ENCODE data around the gene ACY1.
"Not testable (repeated sequence)": the region's sequence is repeated elsewhere in the genome, so short reads cannot be mapped to it uniquely, and the experiment has no call there.

The ACY1 gene

DNA sequence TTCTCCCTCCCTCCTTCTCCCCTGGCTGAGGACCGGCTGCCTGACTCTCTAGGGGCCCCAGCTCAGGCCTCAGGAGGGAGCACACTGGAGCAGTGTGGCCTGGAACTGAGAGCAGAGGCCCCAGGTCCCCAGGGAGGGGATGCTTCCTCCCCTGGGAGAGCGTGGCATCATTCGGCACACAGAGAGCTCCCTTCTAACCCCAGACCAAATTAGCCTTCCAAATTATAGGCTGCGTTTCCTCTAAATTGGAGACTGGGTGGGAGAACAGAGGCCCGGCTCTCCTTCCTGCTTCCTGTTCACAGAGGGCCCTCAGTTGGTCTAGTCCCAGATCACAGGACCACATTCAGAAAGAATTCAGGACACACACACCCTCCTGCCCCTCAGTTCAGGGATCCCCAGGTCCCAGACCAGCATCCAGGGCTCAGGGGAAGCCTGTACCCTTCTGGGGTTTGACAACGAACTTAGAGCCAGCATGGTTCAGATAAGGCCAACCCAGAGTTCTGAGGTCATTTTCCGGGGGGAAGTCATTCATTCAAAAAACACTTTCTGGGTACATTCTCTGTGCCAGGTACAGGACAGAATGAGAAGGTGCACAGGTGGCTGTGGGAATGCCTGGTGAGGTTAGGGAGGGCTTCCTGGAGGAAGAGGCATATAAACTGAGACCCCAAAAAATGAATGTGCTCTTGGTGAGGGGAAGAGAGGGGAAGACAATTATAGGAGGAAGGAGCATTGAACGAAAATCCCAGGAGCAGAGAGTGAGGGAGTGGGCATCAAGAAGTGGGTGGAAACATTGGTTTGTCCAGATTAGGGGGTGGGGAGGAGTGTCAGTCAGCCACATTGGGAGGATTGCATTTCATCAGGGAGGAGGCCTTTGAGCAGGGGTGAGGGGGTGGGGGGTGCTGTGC, 40.8 kb downstream of the ACY1 start:
- no peak for DNase-seq (ENCODE audit: low read depth in 2 of 2, low spot score in 1 of 2)

DNA sequence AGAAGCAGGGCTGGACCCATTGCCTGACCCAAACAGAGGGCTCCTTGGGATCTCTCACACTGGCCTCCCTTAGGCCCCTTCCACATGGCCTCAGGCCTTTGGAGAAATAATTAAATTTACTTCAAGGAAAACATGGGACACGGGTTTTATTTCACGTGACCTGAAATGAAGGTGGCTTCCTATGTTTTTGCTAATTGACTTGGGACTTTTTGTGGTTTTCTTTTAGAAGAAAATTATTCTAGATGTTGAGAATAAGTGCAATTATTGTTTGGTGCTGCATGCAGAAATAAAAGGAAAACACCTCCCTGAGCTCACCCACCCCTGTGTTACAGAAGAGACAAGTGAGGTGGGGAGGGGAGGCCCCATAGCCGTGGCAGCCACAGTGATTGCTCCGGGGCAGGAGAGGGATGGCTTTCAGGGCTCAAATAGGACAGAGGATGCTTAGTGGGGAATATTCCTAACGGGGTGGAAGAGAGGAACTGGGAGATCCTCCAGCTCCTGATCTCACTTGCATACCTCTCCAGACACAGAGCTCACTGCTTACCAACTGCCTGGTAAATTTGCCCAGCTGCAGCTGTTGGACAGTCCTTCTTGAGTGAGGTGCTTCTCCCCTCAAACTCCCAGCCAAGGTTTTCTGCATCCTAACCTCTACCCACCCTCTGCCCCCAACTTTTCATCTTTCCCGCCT, 41.6 kb downstream of the ACY1 start:
- DNase-seq (ENCODE audit: low read depth in 2 of 2, low spot score in 1 of 2) = no peak

DNA sequence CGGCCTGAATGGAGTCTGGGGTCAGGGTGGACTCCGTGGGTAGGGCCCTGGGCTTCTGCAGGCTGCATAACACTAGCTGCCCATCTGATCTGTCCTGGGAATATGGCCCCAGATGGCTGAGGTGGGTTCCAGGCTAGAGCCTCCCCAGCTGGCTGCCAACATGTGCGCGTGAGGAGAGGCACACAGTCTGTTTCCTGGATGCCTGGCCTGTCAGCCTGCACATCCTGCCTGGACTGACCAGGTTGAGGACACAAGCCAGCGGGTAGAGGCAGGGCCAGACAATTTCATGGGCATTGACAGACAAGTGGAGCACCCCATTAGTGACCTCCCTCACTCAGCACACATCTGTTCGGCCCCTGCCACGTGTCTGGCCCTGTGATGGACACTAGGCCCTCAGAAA, 42.1 kb downstream of the ACY1 start:
- no peak for DNase-seq (ENCODE audit: low read depth in 2 of 2, low spot score in 1 of 2)

DNA sequence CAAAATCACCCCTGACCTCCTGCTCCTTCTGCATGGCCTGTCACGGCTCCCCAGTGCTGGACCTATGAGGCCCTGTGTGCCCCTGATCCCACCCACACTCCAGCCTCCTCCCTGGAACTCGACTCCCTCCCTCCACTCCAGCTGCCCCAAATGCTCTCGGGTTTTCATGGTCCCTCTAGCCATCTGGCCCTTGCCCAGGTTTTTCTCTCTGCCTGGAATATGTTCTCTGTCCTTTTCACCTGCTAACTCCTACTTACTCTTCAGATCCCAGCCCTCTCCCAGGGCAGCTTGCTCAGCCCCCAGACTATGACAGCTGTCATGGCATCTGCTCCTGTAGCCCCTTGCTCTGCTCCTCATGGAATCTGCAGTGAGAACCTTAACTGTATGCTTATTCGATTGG, 42.7 kb downstream of the ACY1 start:
- no peak for DNase-seq (ENCODE audit: low read depth in 2 of 2, low spot score in 1 of 2)

DNA sequence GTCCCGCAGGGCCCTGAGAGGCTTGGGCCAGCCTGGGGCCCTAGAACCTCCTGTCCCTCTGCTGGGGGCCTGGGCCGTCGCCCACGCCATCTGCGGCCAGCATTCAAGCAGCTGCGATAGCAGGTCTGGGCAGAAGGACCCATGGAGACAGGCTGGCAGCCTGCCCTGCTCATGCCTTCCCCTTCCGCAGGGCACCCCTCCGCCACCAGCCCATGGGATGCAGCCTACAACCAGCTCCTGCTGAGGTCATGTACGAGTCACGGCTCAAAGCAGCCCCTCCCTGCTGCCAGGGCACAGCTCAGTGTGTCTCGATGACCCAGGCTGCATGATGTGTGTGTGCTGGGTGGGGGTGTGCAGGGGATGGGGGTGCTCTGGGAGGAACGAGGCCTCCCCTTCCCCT, 45.2 kb downstream of the ACY1 start:
- no peak for DNase-seq (ENCODE audit: low read depth in 2 of 2, low spot score in 1 of 2)

DNA sequence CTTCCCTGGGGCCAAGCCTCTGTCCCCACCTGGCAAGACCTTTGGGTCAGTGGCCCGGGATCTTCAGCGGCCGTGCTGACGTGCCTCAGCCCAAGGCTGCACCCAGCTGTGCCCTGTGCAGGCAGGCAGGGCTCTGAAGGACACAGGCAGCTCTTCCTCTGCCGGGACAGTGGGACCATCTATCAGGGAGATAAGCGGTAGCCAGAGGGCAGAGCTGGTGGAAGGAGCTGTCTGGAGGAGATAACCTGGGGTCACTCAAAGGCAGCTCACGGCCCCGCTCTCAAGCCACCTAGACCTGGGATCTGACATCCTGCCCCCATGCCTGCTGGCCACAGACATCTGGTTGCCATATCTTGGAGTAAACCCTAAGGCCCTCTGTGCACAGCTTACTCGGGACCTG, 45.7 kb downstream of the ACY1 start:
- DNase-seq (ENCODE audit: low read depth in 2 of 2, low spot score in 1 of 2) = no peak

DNA sequence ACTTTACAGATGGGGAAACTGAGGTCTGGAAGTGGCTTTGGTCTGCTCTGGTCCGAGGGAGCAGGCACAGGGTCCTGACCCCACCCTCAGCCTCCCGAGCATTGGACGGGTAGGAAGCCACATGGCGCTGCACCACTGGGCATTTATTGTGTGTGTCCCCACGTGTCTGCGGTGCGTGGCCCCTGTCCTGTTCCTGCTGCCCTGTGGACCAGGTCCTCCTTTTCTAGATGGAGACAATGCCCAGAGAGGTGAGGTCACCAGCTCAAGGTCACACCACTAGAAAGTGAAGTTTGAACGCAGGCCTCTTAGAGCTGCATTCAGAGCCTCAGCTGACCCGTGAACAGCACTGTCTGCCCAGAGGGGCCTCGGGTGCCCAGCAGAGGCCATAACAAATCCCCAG, 46.2 kb downstream of the ACY1 start:
- DNase-seq (ENCODE audit: low read depth in 2 of 2, low spot score in 1 of 2) = no peak

DNA sequence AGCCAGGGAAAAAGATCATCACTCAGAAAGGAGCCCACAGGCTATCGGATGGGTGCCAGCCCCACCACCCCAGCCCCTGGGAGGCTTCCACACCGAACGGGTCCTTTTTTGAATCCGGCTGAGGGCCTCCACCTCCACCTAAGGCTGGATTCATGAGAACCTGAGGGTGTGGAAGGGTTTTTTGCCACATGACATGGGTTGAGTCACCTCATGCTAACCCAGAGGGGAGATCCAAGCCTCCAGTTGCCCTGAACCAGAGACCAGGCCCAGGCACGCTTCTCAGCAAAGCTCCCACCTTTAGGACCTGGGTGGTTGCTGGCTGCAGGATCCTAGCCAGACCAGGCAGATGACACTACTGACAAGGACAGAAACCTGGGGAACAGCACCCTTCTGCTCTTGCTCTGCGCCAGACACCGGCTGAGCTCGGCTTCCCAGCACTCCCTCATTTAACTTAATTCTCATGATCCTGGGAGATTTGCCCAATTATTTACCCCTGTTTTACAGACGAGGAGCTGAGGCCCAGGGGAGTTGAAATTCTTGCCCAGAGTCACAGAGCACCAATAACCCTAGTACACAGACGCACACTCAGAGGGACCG, 47.5 kb downstream of the ACY1 start:
- DNase-seq (ENCODE audit: low read depth in 2 of 2, low spot score in 1 of 2) = no peak

DNA sequence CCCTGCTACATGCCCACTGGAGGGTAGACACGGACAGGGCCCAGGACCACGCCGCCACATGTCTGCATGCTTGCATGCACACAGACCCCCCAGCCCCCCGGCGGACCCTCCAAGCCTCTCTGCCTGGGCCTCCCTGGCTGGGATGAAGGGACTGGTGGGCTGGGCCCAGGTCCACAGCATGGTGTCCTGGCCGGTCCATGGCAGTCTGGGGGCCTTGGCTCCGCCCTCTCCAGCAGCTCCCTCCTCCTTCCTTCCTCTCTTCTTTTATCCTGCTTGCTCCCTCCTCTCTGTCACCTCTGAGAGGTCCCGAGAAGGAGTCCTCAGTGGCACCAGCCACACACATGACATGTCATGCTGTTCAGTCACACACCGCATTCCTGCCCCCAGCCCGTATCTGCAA, 48.6 kb downstream of the ACY1 start:
- no peak for DNase-seq (ENCODE audit: low read depth in 2 of 2, low spot score in 1 of 2)

DNA sequence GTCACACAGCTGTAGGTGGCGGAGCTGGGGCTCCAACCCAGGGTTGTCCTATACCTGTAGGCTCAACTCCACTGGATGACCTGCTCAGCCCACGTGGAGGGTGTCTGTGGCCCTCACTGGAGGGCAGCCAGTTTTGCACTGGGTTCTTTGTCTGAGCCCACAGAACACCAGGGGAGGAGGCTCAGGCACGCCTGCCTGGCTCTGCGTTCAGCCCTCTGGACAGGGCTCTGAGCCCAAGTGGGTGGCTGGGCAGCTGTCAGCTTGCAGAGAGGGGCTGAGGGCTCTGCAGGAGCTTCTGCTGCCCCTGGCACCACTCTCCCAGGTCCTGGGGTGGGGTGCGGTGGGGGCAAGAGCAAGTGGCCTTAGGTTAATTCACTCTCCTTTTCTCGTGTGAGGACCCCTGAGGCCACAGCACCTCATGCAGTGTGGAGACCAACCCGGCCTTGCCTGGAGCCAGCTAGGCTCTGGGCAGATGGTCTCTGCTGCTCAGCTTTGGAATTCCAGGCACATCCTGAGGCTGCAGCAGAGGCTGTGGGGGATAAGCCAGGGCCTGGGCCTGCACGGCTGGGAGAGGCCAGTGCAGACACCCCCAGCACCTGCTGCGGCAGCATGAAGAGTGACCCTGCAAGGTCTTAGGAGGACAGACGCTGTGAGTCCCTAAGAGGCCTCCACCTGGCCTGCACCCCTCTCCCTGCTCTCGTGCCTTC, 49.5 kb downstream of the ACY1 start:
- DNase-seq (ENCODE audit: low read depth in 2 of 2, low spot score in 1 of 2) = no peak

DNA sequence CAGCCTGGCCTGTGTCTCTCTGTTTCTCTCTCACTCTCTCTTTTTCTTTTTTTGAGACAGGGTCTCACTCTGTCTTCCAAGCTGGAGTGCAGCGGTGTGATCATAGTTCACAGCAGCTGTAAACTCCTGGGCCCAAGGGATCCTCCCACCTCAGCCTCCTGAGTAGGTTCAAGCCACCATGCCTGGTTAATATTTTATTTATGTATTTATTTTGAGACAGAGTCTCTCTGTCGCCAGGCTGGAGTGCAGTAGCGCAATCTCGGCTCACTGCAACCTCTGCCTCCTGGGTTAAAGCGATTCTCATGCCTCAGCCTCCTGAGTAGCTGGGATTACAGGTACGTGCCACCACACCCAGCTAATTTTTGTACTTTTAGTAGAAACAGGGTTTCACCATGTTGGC, 50.4 kb downstream of the ACY1 start:
- DNase-seq (ENCODE audit: low read depth in 2 of 2, low spot score in 1 of 2) = not testable (repeated sequence)

DNA sequence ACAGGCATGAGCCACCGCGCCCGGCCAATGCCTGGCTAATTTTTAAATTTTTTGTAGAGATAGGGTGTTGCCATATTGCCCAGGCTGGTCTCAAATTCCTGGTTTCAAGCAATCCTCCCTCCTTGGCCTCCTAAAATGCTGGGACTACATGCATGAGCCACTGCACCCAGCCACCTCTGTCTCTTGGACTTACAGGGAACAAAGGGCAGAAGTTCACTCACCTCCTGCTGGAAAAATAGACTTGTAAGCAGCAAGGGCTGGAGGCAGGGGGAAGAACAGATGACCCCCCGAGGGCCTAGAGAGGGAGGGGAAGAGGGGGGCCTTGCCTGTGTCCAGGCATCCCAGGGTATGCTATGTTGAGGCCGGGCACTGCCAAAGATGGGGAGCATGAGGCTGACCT, 50.9 kb downstream of the ACY1 start:
- DNase-seq (ENCODE audit: low read depth in 2 of 2, low spot score in 1 of 2) = no peak

DNA sequence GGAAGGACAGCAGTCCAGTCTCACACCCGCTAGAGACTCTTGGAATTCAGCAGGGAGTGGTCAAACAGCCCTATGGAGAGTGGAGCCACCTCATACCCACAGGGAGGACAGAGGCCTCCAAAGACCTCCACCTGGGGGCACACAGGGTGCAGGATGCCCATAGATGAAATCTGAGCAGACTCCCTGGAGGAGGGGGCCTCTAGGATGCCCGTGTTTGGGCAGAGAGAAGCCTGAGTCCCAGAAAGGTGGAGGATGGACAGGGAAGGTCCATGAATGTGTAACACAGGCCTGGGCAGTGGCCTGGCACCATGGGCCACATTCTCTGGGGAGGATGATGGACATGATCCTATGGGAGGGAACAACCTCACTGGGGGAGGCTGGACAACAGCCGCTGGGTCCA, 51.3 kb downstream of the ACY1 start:
- DNase-seq (ENCODE audit: low read depth in 2 of 2, low spot score in 1 of 2) = no peak

DNA sequence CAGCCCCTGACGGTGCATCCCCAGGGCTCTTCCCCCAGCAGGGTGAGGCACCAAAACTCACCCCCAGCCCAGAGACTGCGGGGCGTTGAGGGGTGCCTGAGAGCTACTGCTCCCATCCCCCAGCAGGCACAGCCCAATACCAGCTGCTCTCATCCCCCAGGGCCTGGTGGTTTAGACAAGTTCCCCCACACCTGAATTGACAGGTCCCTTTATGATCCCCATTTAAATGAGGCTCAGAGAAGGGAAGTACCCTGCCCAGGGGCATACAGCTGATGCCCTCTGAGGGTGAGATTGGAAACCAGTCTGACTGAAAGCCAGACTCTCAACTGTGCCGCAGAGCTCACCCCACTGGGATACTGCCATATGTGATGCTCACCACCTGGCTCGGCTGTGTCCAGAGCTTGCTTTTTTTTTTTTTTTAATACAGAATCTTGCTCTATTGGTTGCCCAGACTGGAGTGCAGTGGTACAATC, 52.9 kb downstream of the ACY1 start:
- DNase-seq (ENCODE audit: low read depth in 2 of 2, low spot score in 1 of 2) = no peak

DNA sequence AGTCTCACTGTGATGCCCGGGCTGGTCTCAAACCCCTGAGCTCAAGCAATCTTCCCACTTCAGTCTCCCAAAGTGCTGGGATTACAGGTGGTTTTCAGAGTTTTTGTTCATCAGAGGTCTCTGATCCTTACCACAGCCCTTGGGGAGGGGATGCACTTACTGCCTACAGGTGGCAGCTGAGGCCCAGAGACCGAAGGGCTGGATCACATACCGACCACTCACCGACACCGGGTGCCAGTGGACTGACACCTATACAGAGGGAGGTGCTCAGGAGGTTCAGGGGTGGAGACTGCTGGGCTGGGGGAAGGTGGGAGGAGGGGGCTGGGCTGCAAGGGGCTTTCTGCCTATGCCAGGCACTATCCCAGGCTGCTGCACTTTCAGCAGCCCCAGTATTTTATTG, 53.5 kb downstream of the ACY1 start:
- no peak for DNase-seq (ENCODE audit: low read depth in 2 of 2, low spot score in 1 of 2)

DNA sequence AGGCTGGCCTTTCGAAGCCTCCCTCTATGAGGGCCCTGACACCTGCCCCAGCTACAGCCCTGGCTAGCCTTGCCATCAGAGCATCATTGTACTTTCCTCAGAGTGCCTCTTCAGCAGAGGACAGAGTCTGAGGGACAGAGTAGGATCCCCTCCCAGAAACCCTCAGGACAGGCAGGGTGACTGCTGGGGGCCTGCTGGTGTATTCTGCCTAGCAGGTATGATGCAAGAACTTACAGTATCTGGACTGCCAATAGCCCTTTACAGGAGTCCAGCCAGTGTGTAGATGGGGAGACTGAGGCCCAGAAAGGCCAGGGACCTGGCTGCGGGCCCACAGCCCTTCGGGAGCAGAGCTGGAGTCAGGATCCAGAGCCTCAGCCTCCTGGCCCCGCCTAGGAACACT, 54.0 kb downstream of the ACY1 start:
- DNase-seq (ENCODE audit: low read depth in 2 of 2, low spot score in 1 of 2) = no peak

DNA sequence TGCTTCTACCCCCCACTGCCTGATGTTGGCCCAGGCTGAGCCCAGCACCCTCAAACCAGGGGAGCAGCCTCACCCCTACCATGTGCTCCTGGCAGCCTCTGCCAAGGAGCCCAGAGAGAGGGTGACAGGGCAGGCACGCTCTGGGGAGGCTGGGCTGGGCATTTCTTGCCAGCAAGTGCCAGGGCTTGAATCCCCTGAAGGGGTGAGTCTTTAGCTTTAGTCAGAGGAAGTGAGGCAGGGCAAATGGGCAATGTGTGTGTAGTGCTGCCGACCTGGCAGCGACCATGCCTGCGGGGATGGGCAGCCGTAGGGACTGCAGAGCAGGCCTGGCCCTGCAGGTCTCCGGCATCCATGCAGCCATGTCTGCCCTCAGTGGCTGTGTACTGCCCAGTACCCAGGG, 54.9 kb downstream of the ACY1 start:
- DNase-seq (ENCODE audit: low read depth in 2 of 2, low spot score in 1 of 2) = no peak

Data from stimulated activated CD8-positive, alpha-beta memory T cell treated with anti-CD3 and anti-CD28 coated beads, Interleukin-4, amount 100 ng/mL, for 4 hours (primary cell).